HepG2 (cell line): ENCODE data around the gene IHH. TPM values are rescaled to one million over a fixed set of nuclear protein-coding genes. Genes with fewer than 3 reads are reported as not detected.

Experiments used
- CREB1 ChIP-seq, 2 experiments: fragments of 450-650 bp in 1 of 2; IDR thresholded peaks; 2 replicates each; pipeline ENCODE4 v1.6.1; 2016 to 2017; ENCODE audit warnings: control low read depth in 1 of 2, mild to moderate bottlenecking in 1 of 2, missing compliant biosample characterization in 1 of 2, missing genetic modification characterization in 1 of 2
- EP300 ChIP-seq, 3 experiments: sonication (generic) in 1 of 3; formaldehyde crosslinking in 1 of 3; IDR thresholded peaks; 2 replicates each; pipeline versions ENCODE4 v1.5.1 to v1.6.1; 2011 to 2020; ENCODE audit warnings: low read depth in 2 of 3, low read length in 2 of 3, borderline replicate concordance in 1 of 3, improper control_type of control experiment in 1 of 3, mild to moderate bottlenecking in 1 of 3, missing genetic modification reagents in 1 of 3, moderate library complexity in 1 of 3
- MBD4 ChIP-seq: IDR thresholded peaks from 2 replicates; pipeline ENCODE4 v1.6.1; 2012; ENCODE audit warnings: low read length, inconsistent platforms, borderline replicate concordance
- NR1H2 ChIP-seq: sonication (generic); formaldehyde crosslinking; IDR thresholded peaks from 2 replicates; pipeline ENCODE4 v1.8.1; 2022; ENCODE audit warnings: low read depth, missing genetic modification reagents, borderline replicate concordance
- NR2F1 ChIP-seq, 2 experiments: fragments of 450-650 bp in 1 of 2; formaldehyde crosslinking in 1 of 2; IDR thresholded peaks; 2 replicates each; pipeline versions ENCODE4 v1.5.0 to v1.6.1; 2016 to 2020; ENCODE audit warnings: mild to moderate bottlenecking in 1 of 2, missing compliant biosample characterization in 1 of 2, missing genetic modification reagents in 1 of 2, moderate library complexity in 1 of 2
- PCBP2 ChIP-seq: fragments of 200-400 bp; formaldehyde crosslinking; optimal IDR thresholded peaks from 2 replicates; pipeline ENCODE3; 2018; ENCODE audit warnings: low read length, low read depth; ENCODE audit not compliant: poor library complexity, severe bottlenecking
- RORA ChIP-seq: sonication (generic); formaldehyde crosslinking; IDR thresholded peaks from 2 replicates; pipeline ENCODE4 v1.5.0; 2020; ENCODE audit warnings: mild to moderate bottlenecking, missing genetic modification reagents, moderate library complexity
- SP4 ChIP-seq: sonication (generic); formaldehyde crosslinking; IDR thresholded peaks from 2 replicates; pipeline ENCODE4 v1.8.1; 2023; ENCODE audit warnings: mild to moderate bottlenecking, missing genetic modification reagents
- ZFAT ChIP-seq: sonication (generic); formaldehyde crosslinking; conservative IDR thresholded peaks from 2 replicates; pipeline ENCODE4 v1.8.1; 2023; ENCODE audit warnings: missing genetic modification reagents, inconsistent platforms
- ZNF563 ChIP-seq: sonication (generic); formaldehyde crosslinking; IDR thresholded peaks from 2 replicates; pipeline ENCODE4 v1.8.0; 2022; ENCODE audit warnings: mild to moderate bottlenecking, moderate library complexity, missing genetic modification reagents
- ZNF850 ChIP-seq: sonication (generic); formaldehyde crosslinking; conservative IDR thresholded peaks from 2 replicates; pipeline ENCODE4 v1.9.0; 2021; ENCODE audit warnings: mild to moderate bottlenecking, missing genetic modification reagents
- ZZZ3 ChIP-seq: sonication (generic); formaldehyde crosslinking; IDR thresholded peaks from 2 replicates; pipeline ENCODE4 v1.4.0; 2020; ENCODE audit warnings: missing genetic modification reagents, mild to moderate bottlenecking, borderline replicate concordance
- polyA plus RNA-seq, 8 experiments: library from polyadenylated mRNA; depleted of rRNA in 3 of 8; stranded (reverse) in 7 of 8; unstranded in 1 of 8; fragments of >200 nt; fragmentation: Illumina TruSeq in 4 of 8; extraction: Trizol in 4 of 8; gene quantifications; 2 replicates each; pipeline versions ENCODE4 v1.2.1 to v1.2.3, GENCODE V29; 2011 to 2016; ENCODE audit warnings: low read depth in 4 of 8, missing spikeins in 1 of 8, mixed read lengths in 1 of 8; ENCODE audit not compliant: insufficient read depth in 1 of 8
- total RNA-seq, 5 experiments: library from RNA; depleted of rRNA; stranded (reverse); fragments of >200 nt; fragmentation: Illumina TruSeq; extraction: Trizol; gene quantifications; 2 replicates each; pipeline ENCODE4 v1.2.3, GENCODE V29; 2016; ENCODE audit warnings: low read depth in 1 of 5
- TF ChIP-seq, protein P1 (sequence below): fragments of 450-650 bp; IDR thresholded peaks from 2 replicates; pipeline ENCODE4 v1.6.1; 2017
- TF ChIP-seq, protein P2 (sequence below): IDR thresholded peaks from 2 replicates; pipeline ENCODE4 v1.6.1; 2016; ENCODE audit warnings: low read depth, borderline replicate concordance
- TF ChIP-seq, protein P3 (sequence below): sonication (generic); formaldehyde crosslinking; IDR thresholded peaks from 2 replicates; pipeline ENCODE4 v1.8.1; 2023; ENCODE audit warnings: mild to moderate bottlenecking, missing genetic modification reagents
- TF ChIP-seq, protein P4 (sequence below): sonication (generic); formaldehyde crosslinking; IDR thresholded peaks from 2 replicates; pipeline ENCODE4 v1.5.0; 2020; ENCODE audit warnings: mild to moderate bottlenecking, missing genetic modification reagents
- TF ChIP-seq, protein P5 (sequence below): sonication (generic); formaldehyde crosslinking; conservative IDR thresholded peaks from 2 replicates; pipeline ENCODE4 v1.8.1; 2023; ENCODE audit warnings: missing genetic modification reagents
- TF ChIP-seq, protein P6 (sequence below): sonication (generic); formaldehyde crosslinking; IDR thresholded peaks from 2 replicates; pipeline ENCODE4 v1.4.0; 2020; ENCODE audit warnings: missing genetic modification reagents, borderline replicate concordance

IHH gene
- total and polyA plus RNA-seq, 2 of the 13 experiments (the other 11 are each of a cell fraction or from before 2014, with no cell fraction given), result 0.42 TPM; not detected in 1

DNA sequence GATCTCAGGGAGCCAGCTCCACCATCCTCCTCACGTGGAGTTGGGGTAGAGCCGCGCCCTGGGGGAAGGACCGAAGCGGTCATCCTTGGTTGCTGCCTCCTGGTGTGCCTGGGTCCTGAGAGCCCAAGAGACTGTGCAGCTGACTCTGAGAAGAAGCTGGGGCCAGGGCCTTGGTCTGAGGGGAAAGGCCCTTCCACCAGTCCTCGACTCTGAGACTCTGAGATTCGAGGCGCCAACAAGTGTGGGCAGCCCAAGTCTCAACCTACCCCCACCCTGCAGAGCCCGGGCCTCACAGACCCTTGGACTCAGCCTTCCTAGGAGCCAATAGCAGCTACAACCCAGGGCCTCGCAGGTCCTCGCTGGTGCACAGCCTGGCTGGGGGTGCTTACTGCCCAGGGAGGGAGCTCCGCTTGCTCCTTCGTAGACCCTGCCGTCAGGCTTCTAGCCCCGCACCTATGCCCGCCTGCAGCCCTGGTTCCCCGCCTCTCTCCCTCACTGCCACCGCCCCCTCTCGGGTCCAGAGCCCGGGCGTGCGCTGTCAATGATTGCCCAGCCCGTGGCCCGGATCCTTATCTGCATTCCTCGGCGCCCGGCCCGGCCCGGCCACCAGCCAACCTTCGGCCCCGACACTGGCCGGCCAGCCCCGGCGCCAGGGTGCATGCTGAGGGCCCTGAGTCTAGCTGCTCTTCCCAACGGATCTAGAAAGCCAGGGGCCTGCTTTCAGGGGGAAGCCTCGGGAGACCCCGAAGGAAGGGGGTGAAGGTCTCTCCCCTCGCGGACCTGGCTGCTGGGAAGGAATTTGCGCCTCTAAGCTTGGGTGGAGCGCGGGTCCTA is 2.0 kb downstream of the IHH start (continued):
- TF ChIP-seq, protein P1, sequence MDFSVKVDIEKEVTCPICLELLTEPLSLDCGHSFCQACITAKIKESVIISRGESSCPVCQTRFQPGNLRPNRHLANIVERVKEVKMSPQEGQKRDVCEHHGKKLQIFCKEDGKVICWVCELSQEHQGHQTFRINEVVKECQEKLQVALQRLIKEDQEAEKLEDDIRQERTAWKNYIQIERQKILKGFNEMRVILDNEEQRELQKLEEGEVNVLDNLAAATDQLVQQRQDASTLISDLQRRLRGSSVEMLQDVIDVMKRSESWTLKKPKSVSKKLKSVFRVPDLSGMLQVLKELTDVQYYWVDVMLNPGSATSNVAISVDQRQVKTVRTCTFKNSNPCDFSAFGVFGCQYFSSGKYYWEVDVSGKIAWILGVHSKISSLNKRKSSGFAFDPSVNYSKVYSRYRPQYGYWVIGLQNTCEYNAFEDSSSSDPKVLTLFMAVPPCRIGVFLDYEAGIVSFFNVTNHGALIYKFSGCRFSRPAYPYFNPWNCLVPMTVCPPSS, result no peak
- no peak for TF ChIP-seq RORA (CRISPR knock-in tag)
- no peak for TF ChIP-seq CREB1 (IDR thresholded peaks at IDR 0.05)
- TF ChIP-seq CREB1 (CRISPR knock-in tag; IDR thresholded peaks at IDR 0.05), result no peak
- TF ChIP-seq ZZZ3 (CRISPR knock-in tag), result no peak
- no peak for TF ChIP-seq ZNF850 (CRISPR knock-in tag)
- TF ChIP-seq, protein P2, sequence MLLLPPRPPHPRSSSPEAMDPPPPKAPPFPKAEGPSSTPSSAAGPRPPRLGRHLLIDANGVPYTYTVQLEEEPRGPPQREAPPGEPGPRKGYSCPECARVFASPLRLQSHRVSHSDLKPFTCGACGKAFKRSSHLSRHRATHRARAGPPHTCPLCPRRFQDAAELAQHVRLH (CRISPR knock-in tag), result peak; percentile 39; the same call in 1 of the 2 replicates
- peak in 1 of 2 experiments; percentile 66; a peak in 2 of 4 replicates for TF ChIP-seq EP300 (IDR thresholded peaks at IDR 0.05; ENCODE audit: low read depth in 2 of 2, low read length in 2 of 2)
- no peak; the same call in 1 of the 2 replicates for TF ChIP-seq EP300 (CRISPR knock-in tag; IDR thresholded peaks at IDR 0.05; ENCODE audit: borderline replicate concordance)
- TF ChIP-seq NR1H2, result no peak
- TF ChIP-seq SP4, result 0 out of 2 replicates have a peak, but pooled peaks have one; percentile 37
- TF ChIP-seq, protein P3, sequence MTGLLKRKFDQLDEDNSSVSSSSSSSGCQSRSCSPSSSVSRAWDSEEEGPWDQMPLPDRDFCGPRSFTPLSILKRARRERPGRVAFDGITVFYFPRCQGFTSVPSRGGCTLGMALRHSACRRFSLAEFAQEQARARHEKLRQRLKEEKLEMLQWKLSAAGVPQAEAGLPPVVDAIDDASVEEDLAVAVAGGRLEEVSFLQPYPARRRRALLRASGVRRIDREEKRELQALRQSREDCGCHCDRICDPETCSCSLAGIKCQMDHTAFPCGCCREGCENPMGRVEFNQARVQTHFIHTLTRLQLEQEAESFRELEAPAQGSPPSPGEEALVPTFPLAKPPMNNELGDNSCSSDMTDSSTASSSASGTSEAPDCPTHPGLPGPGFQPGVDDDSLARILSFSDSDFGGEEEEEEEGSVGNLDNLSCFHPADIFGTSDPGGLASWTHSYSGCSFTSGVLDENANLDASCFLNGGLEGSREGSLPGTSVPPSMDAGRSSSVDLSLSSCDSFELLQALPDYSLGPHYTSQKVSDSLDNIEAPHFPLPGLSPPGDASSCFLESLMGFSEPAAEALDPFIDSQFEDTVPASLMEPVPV (CRISPR knock-in tag), result no peak
- 0 out of 2 replicates have a peak, but pooled peaks have one; percentile 36 for TF ChIP-seq ZNF563 (CRISPR knock-in tag)
- no peak for TF ChIP-seq MBD4
- TF ChIP-seq, protein P4, sequence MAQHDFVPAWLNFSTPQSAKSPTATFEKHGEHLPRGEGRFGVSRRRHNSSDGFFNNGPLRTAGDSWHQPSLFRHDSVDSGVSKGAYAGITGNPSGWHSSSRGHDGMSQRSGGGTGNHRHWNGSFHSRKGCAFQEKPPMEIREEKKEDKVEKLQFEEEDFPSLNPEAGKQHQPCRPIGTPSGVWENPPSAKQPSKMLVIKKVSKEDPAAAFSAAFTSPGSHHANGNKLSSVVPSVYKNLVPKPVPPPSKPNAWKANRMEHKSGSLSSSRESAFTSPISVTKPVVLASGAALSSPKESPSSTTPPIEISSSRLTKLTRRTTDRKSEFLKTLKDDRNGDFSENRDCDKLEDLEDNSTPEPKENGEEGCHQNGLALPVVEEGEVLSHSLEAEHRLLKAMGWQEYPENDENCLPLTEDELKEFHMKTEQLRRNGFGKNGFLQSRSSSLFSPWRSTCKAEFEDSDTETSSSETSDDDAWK (CRISPR knock-in tag), result no peak
- no peak for TF ChIP-seq PCBP2
- TF ChIP-seq, protein P5, sequence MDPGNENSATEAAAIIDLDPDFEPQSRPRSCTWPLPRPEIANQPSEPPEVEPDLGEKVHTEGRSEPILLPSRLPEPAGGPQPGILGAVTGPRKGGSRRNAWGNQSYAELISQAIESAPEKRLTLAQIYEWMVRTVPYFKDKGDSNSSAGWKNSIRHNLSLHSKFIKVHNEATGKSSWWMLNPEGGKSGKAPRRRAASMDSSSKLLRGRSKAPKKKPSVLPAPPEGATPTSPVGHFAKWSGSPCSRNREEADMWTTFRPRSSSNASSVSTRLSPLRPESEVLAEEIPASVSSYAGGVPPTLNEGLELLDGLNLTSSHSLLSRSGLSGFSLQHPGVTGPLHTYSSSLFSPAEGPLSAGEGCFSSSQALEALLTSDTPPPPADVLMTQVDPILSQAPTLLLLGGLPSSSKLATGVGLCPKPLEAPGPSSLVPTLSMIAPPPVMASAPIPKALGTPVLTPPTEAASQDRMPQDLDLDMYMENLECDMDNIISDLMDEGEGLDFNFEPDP (CRISPR knock-in tag), result no peak
- TF ChIP-seq ZFAT (CRISPR knock-in tag), result no peak
- TF ChIP-seq NR2F1 (CRISPR knock-in tag; IDR thresholded peaks at IDR 0.05), result no peak
- TF ChIP-seq, protein P6, sequence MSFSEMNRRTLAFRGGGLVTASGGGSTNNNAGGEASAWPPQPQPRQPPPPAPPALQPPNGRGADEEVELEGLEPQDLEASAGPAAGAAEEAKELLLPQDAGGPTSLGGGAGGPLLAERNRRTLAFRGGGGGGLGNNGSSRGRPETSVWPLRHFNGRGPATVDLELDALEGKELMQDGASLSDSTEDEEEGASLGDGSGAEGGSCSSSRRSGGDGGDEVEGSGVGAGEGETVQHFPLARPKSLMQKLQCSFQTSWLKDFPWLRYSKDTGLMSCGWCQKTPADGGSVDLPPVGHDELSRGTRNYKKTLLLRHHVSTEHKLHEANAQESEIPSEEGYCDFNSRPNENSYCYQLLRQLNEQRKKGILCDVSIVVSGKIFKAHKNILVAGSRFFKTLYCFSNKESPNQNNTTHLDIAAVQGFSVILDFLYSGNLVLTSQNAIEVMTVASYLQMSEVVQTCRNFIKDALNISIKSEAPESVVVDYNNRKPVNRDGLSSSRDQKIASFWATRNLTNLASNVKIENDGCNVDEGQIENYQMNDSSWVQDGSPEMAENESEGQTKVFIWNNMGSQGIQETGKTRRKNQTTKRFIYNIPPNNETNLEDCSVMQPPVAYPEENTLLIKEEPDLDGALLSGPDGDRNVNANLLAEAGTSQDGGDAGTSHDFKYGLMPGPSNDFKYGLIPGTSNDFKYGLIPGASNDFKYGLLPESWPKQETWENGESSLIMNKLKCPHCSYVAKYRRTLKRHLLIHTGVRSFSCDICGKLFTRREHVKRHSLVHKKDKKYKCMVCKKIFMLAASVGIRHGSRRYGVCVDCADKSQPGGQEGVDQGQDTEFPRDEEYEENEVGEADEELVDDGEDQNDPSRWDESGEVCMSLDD (CRISPR knock-in tag), result 0 out of 2 replicates have a peak, but pooled peaks have one; percentile 45
